HG02885 (cell line): ENCODE data around the gene CLSTN2.

ENCODE experiments used
- ATAC-seq: cut with Tn5 transposase; IDR thresholded peaks from one replicate; pipeline ENCODE4 v1.9.1; 2021; ENCODE audit warnings: mild to moderate bottlenecking; ENCODE audit not compliant: unreplicated experiment, poor library complexity

Gene CLSTN2

GRCh38 chr3:140597364-140597763 is 662.4 kb downstream of the CLSTN2 start:
- no peak for ATAC-seq

- no peak for ATAC-seq
Observed at GRCh38 chr3:140597792-140598191, 662.8 kb downstream of the CLSTN2 start.

- ATAC-seq: no peak
Observed at GRCh38 chr3:140599009-140599408, 664.0 kb downstream of the CLSTN2 start.

GRCh38 chr3:140599496-140599895 is 664.5 kb downstream of the CLSTN2 start:
- no peak for ATAC-seq

GRCh38 chr3:140601881-140602280 is 666.9 kb downstream of the CLSTN2 start:
- ATAC-seq: no peak

- no peak for ATAC-seq
Observed at GRCh38 chr3:140602781-140603180, 667.8 kb downstream of the CLSTN2 start.

GRCh38 chr3:140603766-140604165 is 668.8 kb downstream of the CLSTN2 start:
- no peak for ATAC-seq

- no peak for ATAC-seq
Observed at GRCh38 chr3:140610544-140610943, 675.6 kb downstream of the CLSTN2 start.

- ATAC-seq: no peak
Observed at GRCh38 chr3:140614001-140614400, 679.0 kb downstream of the CLSTN2 start.

- no peak for ATAC-seq
Observed at GRCh38 chr3:140617135-140617534, 682.1 kb downstream of the CLSTN2 start.

- no peak for ATAC-seq
Observed at GRCh38 chr3:140626856-140627255, 691.9 kb downstream of the CLSTN2 start.
